ENCODE measurements around the gene TRAF7.

Gene TRAF7

DNA sequence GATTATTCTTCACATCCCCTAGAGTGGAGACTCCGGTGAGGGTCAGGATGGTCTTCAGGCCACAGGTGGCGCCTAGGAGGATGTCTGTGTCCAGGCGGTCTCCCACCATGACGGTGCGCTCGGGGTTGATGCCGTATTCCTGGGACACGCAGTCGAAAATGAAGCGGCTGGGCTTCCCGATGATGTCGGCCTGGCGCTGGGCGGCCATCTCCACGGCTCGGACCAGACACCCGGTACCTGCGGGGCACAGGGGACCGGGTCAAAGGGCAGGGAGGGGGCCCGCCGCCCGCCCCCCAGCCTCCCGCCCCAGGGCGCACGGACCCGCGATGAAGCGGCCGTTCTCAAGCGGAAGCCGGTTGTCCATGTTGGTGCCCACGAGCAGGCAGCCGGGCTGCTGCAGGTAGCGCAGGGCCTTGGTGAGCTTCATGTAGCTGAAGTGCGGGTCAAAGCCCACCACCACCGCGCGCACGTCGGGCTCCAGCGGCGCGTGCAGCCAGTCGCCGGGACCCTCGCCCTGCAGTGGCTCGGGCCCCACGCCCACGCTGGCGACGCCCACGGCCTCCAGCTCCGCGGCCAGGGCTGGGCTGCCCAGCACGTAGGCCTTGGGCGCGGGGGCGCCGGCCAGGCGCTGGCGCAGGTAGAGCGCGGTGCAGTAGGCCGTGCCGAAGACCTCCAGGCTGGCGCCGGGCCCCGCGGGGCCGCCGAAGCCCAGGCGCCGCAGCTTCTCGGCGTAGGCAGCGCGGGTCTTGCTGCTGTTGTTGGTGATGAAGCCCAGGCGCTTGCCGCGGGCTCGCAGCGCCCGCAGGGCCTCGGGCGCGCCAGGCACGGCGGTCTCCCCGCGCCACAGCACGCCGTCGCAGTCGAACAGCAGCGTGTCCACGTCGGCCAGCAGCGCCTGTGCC lies 58.5 kb downstream of the TRAF7 start:
- H3K27me3 ChIP-seq (ENCODE audit: control insufficient read depth in 5 of 5, insufficient read depth in 4 of 5, low read length in 5 of 5): no peaks in the 10 kb centered on the region
- H3K4me3 ChIP-seq (ENCODE audit: low read depth in 1 of 5, low read length in 5 of 5): peak overlapping the region; percentile 63 to 88 (median 79)
- H3K27ac ChIP-seq (ENCODE audit: low read depth, low read length): no peak overlapping the region
- H3K36me3 ChIP-seq (ENCODE audit: control insufficient read depth in 5 of 5, insufficient read depth in 5 of 5, low read length in 5 of 5): peaks cover 0 to 23% (median 12%) of the 10 kb centered on the region in 5 donors
- no peaks in the 10 kb centered on the region for H3K9me3 ChIP-seq (ENCODE audit: control insufficient read depth in 5 of 5, low read length in 5 of 5)
- H3K9ac ChIP-seq (ENCODE audit: low read length in 5 of 5): peak overlapping the region in 4 of 5 donors; percentile 72 to 85 (median 74)
- peaks cover 6 to 31% (median 22%) of the 10 kb centered on the region in 5 donors for H3K4me1 ChIP-seq (ENCODE audit: control insufficient read depth in 5 of 5, insufficient read depth in 5 of 5, low read length in 5 of 5)

DNA sequence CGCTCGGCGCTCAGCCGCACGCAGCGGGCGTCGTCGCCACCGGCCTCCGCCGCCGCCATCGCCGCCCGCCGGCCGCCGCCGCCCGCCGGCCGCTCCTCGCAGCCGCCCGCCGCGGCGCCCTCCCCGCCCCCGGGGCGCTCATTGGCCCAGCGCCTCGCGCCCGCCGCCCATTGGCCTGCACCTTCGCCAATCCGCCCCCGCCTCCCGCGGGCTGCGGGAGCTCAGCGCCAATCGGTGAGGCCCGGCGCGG lies 59.1 kb downstream of the TRAF7 start, which contains the start of gene PGP:
Gene PGP (minus strand): TSS at position 122 of the 250 bp plus-strand sequence. CDS start 63 bp downstream, at position 59.
- Histone ChIP-seq H3K36me3 (ENCODE audit: control insufficient read depth in 5 of 5, insufficient read depth in 5 of 5, low read length in 5 of 5) (peaks cover 0 to 18% (median 7%) of the 10 kb centered on the region in 5 donors), H3K9ac (ENCODE audit: low read length in 5 of 5) (peak within 1 kb of the TSS in 4 of 5 donors; percentile 72 to 85 (median 78)), H3K27ac (ENCODE audit: low read depth, low read length) (peak within 1 kb of the TSS; percentile 83), H3K4me1 (ENCODE audit: control insufficient read depth in 5 of 5, insufficient read depth in 5 of 5, low read length in 5 of 5) (peaks cover 6 to 31% (median 22%) of the 10 kb centered on the region in 5 donors), H3K9me3 (ENCODE audit: control insufficient read depth in 5 of 5, low read length in 5 of 5) (no peaks in the 10 kb centered on the region), H3K4me3 (ENCODE audit: low read depth in 1 of 5, low read length in 5 of 5) (peak within 1 kb of the TSS; percentile 80 to 88 (median 83)), H3K27me3 (ENCODE audit: control insufficient read depth in 5 of 5, insufficient read depth in 4 of 5, low read length in 5 of 5) (no peaks in the 10 kb centered on the region)

DNA sequence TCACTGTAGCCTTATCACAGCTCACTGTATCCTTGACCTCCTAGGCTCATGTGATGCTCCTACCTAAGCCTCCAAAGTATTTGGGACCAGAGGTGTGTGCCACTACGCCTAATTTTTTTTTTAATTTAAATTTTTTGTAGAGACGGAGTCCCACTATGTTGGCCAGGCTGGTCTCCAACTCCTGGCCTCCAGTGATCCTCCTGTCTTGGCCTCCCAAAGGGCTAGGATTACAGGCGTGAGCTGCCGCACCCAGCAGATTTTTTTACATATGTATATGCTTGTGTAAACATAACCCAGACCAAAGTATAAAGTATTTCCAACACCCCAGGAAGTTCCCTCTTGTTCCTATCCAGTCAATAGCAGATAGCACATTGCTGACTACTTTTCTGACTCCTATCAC lies 60.7 kb downstream of the TRAF7 start:
- H3K9ac ChIP-seq (ENCODE audit: low read length in 5 of 5): no peak overlapping the region
- H3K36me3 ChIP-seq (ENCODE audit: control insufficient read depth in 5 of 5, insufficient read depth in 5 of 5, low read length in 5 of 5): peaks cover 0 to 8% (median 0%) of the 10 kb centered on the region in 5 donors
- peaks cover 6 to 31% (median 22%) of the 10 kb centered on the region in 5 donors for H3K4me1 ChIP-seq (ENCODE audit: control insufficient read depth in 5 of 5, insufficient read depth in 5 of 5, low read length in 5 of 5)
- H3K4me3 ChIP-seq (ENCODE audit: low read depth in 1 of 5, low read length in 5 of 5): no peak overlapping the region
- H3K9me3 ChIP-seq (ENCODE audit: control insufficient read depth in 5 of 5, low read length in 5 of 5): no peaks in the 10 kb centered on the region
- H3K27ac ChIP-seq (ENCODE audit: low read depth, low read length): no peak overlapping the region
- H3K27me3 ChIP-seq (ENCODE audit: control insufficient read depth in 5 of 5, insufficient read depth in 4 of 5, low read length in 5 of 5): no peaks in the 10 kb centered on the region

GRCh38 chr16:2223221-2223941 lies 67.8 kb downstream of the TRAF7 start, which contains the start of gene E4F1:
E4F1 (plus strand) TSS chr16:2223591; CDS start chr16:2223614, 23 bp downstream.
- Histone ChIP-seq H3K9ac (ENCODE audit: low read length in 5 of 5) (peak within 1 kb of the TSS; percentile 56 to 98 (median 92)), H3K27ac (ENCODE audit: low read depth, low read length) (peak within 1 kb of the TSS; percentile 80), H3K4me1 (ENCODE audit: control insufficient read depth in 5 of 5, insufficient read depth in 5 of 5, low read length in 5 of 5) (peaks cover 0 to 20% (median 19%) of the 10 kb centered on the region in 5 donors), H3K9me3 (ENCODE audit: control insufficient read depth in 5 of 5, low read length in 5 of 5) (no peaks in the 10 kb centered on the region), H3K36me3 (ENCODE audit: control insufficient read depth in 5 of 5, insufficient read depth in 5 of 5, low read length in 5 of 5) (peaks cover 0 to 14% (median 7%) of the 10 kb centered on the region in 5 donors), H3K27me3 (ENCODE audit: control insufficient read depth in 5 of 5, insufficient read depth in 4 of 5, low read length in 5 of 5) (no peaks in the 10 kb centered on the region), H3K4me3 (ENCODE audit: low read depth in 1 of 5, low read length in 5 of 5) (peak within 1 kb of the TSS; percentile 74 to 90 (median 80))

DNA sequence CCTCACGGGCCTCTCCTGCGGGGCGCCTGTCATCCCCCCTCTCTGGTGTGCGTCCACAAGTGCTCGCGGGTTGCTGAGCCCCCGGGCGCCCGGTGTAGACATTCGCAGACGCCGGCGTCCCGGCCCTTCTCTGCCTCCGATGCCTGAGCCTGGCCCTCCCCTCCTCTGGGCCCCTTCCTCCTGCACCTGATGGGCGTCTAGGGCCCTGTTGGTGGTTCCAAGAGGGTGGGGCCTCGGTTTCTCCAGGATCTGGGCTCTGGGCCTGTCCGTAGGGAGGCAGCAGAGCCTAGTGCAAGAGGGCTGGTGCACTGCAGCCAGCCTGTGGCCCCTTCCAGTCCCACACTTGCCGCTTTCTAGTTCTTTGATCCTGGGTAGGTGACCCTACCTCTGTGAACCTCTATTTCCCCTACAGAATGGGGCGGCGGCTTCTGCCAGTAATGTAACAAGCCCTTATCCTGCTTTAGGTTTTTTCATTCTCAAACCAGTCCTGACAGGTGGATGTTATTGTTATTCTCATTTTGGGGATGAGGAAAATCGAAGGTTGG lies 68.4 kb downstream of the TRAF7 start:
- H3K9ac ChIP-seq (ENCODE audit: low read length in 5 of 5): peak overlapping the region; percentile 56 to 98 (median 92)
- peak overlapping the region; percentile 80 for H3K27ac ChIP-seq (ENCODE audit: low read depth, low read length)
- H3K4me1 ChIP-seq (ENCODE audit: control insufficient read depth in 5 of 5, insufficient read depth in 5 of 5, low read length in 5 of 5): peaks cover 0 to 20% (median 19%) of the 10 kb centered on the region in 5 donors
- no peaks in the 10 kb centered on the region for H3K27me3 ChIP-seq (ENCODE audit: control insufficient read depth in 5 of 5, insufficient read depth in 4 of 5, low read length in 5 of 5)
- peaks cover 0 to 21% (median 14%) of the 10 kb centered on the region in 5 donors for H3K36me3 ChIP-seq (ENCODE audit: control insufficient read depth in 5 of 5, insufficient read depth in 5 of 5, low read length in 5 of 5)
- H3K9me3 ChIP-seq (ENCODE audit: control insufficient read depth in 5 of 5, low read length in 5 of 5): no peaks in the 10 kb centered on the region
- peak overlapping the region; percentile 74 to 90 (median 80) for H3K4me3 ChIP-seq (ENCODE audit: low read depth in 1 of 5, low read length in 5 of 5)

GRCh38 chr16:2226245-2226793 lies 70.7 kb downstream of the TRAF7 start:
- no peak overlapping the region for H3K27ac ChIP-seq (ENCODE audit: low read depth, low read length)
- no peak overlapping the region for H3K4me3 ChIP-seq (ENCODE audit: low read depth in 1 of 5, low read length in 5 of 5)
- H3K36me3 ChIP-seq (ENCODE audit: control insufficient read depth in 5 of 5, insufficient read depth in 5 of 5, low read length in 5 of 5): peaks cover 0 to 43% (median 33%) of the 10 kb centered on the region in 5 donors
- peaks cover 0 to 28% (median 20%) of the 10 kb centered on the region in 5 donors for H3K4me1 ChIP-seq (ENCODE audit: control insufficient read depth in 5 of 5, insufficient read depth in 5 of 5, low read length in 5 of 5)
- H3K9me3 ChIP-seq (ENCODE audit: control insufficient read depth in 5 of 5, low read length in 5 of 5): no peaks in the 10 kb centered on the region
- H3K27me3 ChIP-seq (ENCODE audit: control insufficient read depth in 5 of 5, insufficient read depth in 4 of 5, low read length in 5 of 5): no peaks in the 10 kb centered on the region
- no peak overlapping the region for H3K9ac ChIP-seq (ENCODE audit: low read length in 5 of 5)

DNA sequence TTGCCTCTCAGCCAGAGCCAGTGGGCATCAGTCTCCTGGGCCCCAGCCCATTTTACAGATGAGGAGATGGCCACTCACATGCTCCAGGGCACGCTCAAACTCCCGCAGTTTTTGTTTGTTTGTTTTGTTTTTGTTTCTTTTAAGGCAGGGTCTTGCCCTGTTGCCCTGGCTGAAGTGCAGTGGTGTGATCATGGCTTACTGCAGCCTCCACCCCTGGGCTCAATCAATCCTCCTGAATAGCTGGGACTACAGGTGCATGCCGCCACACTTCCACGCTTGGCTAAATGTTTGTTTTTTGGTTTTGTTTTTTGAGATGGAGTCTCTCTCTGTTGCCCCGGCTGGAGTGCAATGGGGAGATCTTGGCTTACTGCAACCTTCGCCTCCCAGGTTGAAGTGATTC lies 71.3 kb downstream of the TRAF7 start:
- H3K27ac ChIP-seq (ENCODE audit: low read depth, low read length): no peak overlapping the region
- H3K4me1 ChIP-seq (ENCODE audit: control insufficient read depth in 5 of 5, insufficient read depth in 5 of 5, low read length in 5 of 5): peaks cover 0 to 28% (median 20%) of the 10 kb centered on the region in 5 donors
- H3K9ac ChIP-seq (ENCODE audit: low read length in 5 of 5): no peak overlapping the region
- peaks cover 0 to 49% (median 39%) of the 10 kb centered on the region in 5 donors for H3K36me3 ChIP-seq (ENCODE audit: control insufficient read depth in 5 of 5, insufficient read depth in 5 of 5, low read length in 5 of 5)
- H3K9me3 ChIP-seq (ENCODE audit: control insufficient read depth in 5 of 5, low read length in 5 of 5): no peaks in the 10 kb centered on the region
- H3K27me3 ChIP-seq (ENCODE audit: control insufficient read depth in 5 of 5, insufficient read depth in 4 of 5, low read length in 5 of 5): no peaks in the 10 kb centered on the region
- no peak overlapping the region for H3K4me3 ChIP-seq (ENCODE audit: low read depth in 1 of 5, low read length in 5 of 5)
